GM12878 (cell line): ENCODE data around the gene DCAF4L1. TPM values are rescaled to one million over a fixed set of nuclear protein-coding genes. Genes with fewer than 3 reads are reported as not detected.

Experiments used
- ATAC-seq: fragments of 200-7000 bp; cut with Tn5 transposase; 3 replicates; pipeline ENCODE4 v1.9.1; 2020; ENCODE audit warnings: mild to moderate bottlenecking, moderate library complexity
- BruUV-seq: library from RNA; stranded (reverse); fragments of 400-500 nt; replicated peaks from 2 replicates; lab custom pipeline; 2021; lab: Mats Ljungman, UMichigan
- CTCF ChIA-PET: fragments of 300-600 bp; sonication (Branson Sonifier 250); formaldehyde crosslinking; extraction: SDS; loops from one replicate; lab custom pipeline; 2021; ENCODE audit warnings: inconsistent platforms; lab: Yijun Ruan, JAX
- POLR2A ChIA-PET: fragments of 350-600 bp; formaldehyde crosslinking; extraction: SDS; loops from one replicate; lab custom pipeline; 2021; ENCODE audit warnings: inconsistent platforms; lab: Charles Lee
- RAD21 ChIA-PET: fragments of 300-600 bp; sonication (Branson Sonifier 250); formaldehyde crosslinking; loops from one replicate; lab custom pipeline; 2023; ENCODE audit warnings: antibody characterized with exemption; ENCODE audit not compliant: unreplicated experiment; lab: Charles Lee
- SMC1A ChIA-PET: fragments of 300-600 bp; sonication (Branson Sonifier 250); formaldehyde crosslinking; loops from one replicate; lab custom pipeline; 2023; ENCODE audit not compliant: unreplicated experiment, uncharacterized antibody; lab: Charles Lee
- DNase-seq: peaks from one replicate; pipeline ENCODE4 v3.0.0-alpha.2; 2011; ENCODE audit warnings: low read depth, low spot score
- FAIRE-seq: peaks from 3 replicates; lab custom pipeline; 2011; peaks lifted over from hg19 to GRCh38; lab: Jason Lieb, UNC
- H2AFZ ChIP-seq: 2 replicates; pipeline ENCODE4 v1.6.0; 2011; ENCODE audit warnings: low read depth, low read length, control low read depth; ENCODE audit not compliant: control insufficient read depth
- H3K27ac ChIP-seq: 2 replicates; pipeline ENCODE4 v1.5.1; 2011; ENCODE audit warnings: control low read depth; ENCODE audit not compliant: control insufficient read depth, insufficient read depth
- H3K27me3 ChIP-seq, 2 experiments: replicated peaks in 1 of 2; 2 replicates each; pipeline versions ENCODE4 v1.6.0 to v1.6.1; 2011; ENCODE audit warnings: low read length in 1 of 2; ENCODE audit not compliant: control insufficient read depth in 2 of 2, insufficient read depth in 2 of 2
- H3K36me3 ChIP-seq, 2 experiments: 2 replicates each; pipeline ENCODE4 v1.5.1; 2011; ENCODE audit warnings: low read length in 1 of 2; ENCODE audit not compliant: control insufficient read depth in 2 of 2, insufficient read depth in 2 of 2
- H3K4me1 ChIP-seq: 2 replicates; pipeline ENCODE4 v1.6.1; 2011; ENCODE audit warnings: mild to moderate bottlenecking, low read length, moderate library complexity, mixed read lengths; ENCODE audit not compliant: control insufficient read depth, insufficient read depth
- H3K4me2 ChIP-seq: 2 replicates; pipeline ENCODE4 v1.6.0; 2011; ENCODE audit warnings: control low read depth; ENCODE audit not compliant: control insufficient read depth, insufficient read depth
- H3K4me3 ChIP-seq: fragments of 200-600 bp; sonication (generic); 2 replicates; pipeline ENCODE4 v1.5.1; 2016
- H3K79me2 ChIP-seq: 2 replicates; pipeline ENCODE4 v1.6.0; 2011; ENCODE audit warnings: low read length; ENCODE audit not compliant: control insufficient read depth, insufficient read depth
- H3K9ac ChIP-seq: 2 replicates; pipeline ENCODE4 v1.8.0; 2011; ENCODE audit warnings: low read length, control low read depth, mixed read lengths; ENCODE audit not compliant: control insufficient read depth, insufficient read depth
- H3K9me3 ChIP-seq: replicated peaks from 3 replicates; pipeline ENCODE4 v1.5.1; 2011; ENCODE audit warnings: mild to moderate bottlenecking, low read length; ENCODE audit not compliant: control insufficient read depth, insufficient read depth
- H4K20me1 ChIP-seq: 2 replicates; pipeline ENCODE4 v1.6.0; 2011; ENCODE audit not compliant: control insufficient read depth, insufficient read depth
- BCLAF1 ChIP-seq: fragments of 450-650 bp; IDR thresholded peaks from 2 replicates; pipeline ENCODE4 v1.6.1; 2017; ENCODE audit warnings: antibody characterized with exemption, mild to moderate bottlenecking, moderate library complexity
- CBX5 ChIP-seq: sonication (generic); IDR thresholded peaks from 2 replicates; pipeline ENCODE4 v1.6.1; 2016; ENCODE audit warnings: low read depth, moderate library complexity, mild to moderate bottlenecking, inconsistent platforms
- ESRRA ChIP-seq: IDR thresholded peaks from 2 replicates; pipeline ENCODE4 v1.6.1; 2012; ENCODE audit warnings: mild to moderate bottlenecking, low read length, improper control_type of control experiment
- HDAC2 ChIP-seq: fragments of 200-600 bp; sonication (generic); IDR thresholded peaks from 2 replicates; pipeline ENCODE4 v1.6.1; 2017
- HDAC6 ChIP-seq: fragments of 200-600 bp; sonication (generic); IDR thresholded peaks from one replicate; pipeline ENCODE4 v1.8.0; 2017; ENCODE audit warnings: antibody characterized with exemption; ENCODE audit not compliant: unreplicated experiment
- NFXL1 ChIP-seq: fragments of 450-650 bp; IDR thresholded peaks from 2 replicates; pipeline ENCODE4 v1.6.1; 2017; ENCODE audit warnings: antibody characterized with exemption, mild to moderate bottlenecking, borderline replicate concordance
- PAX5 ChIP-seq: IDR thresholded peaks from 2 replicates; pipeline ENCODE4 v1.6.1; 2011; ENCODE audit warnings: low read depth, low read length, borderline replicate concordance
- SMC3 ChIP-seq: IDR thresholded peaks from 2 replicates; pipeline ENCODE4 v1.6.1; 2011; ENCODE audit warnings: low read length, improper control_type of control experiment, borderline replicate concordance
- STAT3 ChIP-seq: IDR thresholded peaks from 2 replicates; pipeline ENCODE4 v1.6.1; 2011; ENCODE audit warnings: low read depth, low read length, improper control_type of control experiment
- ZNF207 ChIP-seq: fragments of 450-650 bp; IDR thresholded peaks from 2 replicates; pipeline ENCODE4 v1.6.1; 2014; ENCODE audit warnings: antibody characterized with exemption, mild to moderate bottlenecking, borderline replicate concordance
- WGBS: methylation state at CpG from one replicate; pipeline ENCODE4 v1.1.6; 2016; ENCODE audit warnings: low lambda C conversion rate; ENCODE audit not compliant: insufficient replicate concordance, insufficient coverage; ENCODE audit errors: missing lambda C conversion rate; 5-methylcytosine and 5-hydroxymethylcytosine counted together
- in situ Hi-C: fragments of 300-500 bp; cut with MboI; formaldehyde crosslinking; loops from 9 replicates; pipeline ENCODE4 v1.14.3; 2018; ENCODE audit warnings: mixed read lengths
- intact Hi-C: fragments of 100-400 bp; cut with micrococcal nuclease; formaldehyde crosslinking; loops from one replicate; pipeline ENCODE4 v1.14.2; 2022; ENCODE audit not compliant: unreplicated experiment
- polyA plus RNA-seq, 11 experiments: library from polyadenylated mRNA; depleted of rRNA in 4 of 11; unstranded in 6 of 11; stranded (reverse) in 5 of 11; fragments of >200 nt; fragmentation: Nextera tagmentation in 4 of 11; fragmentation: Illumina TruSeq in 1 of 11; extraction: Ambion mirVana in 4 of 11; extraction: Trizol in 1 of 11; gene quantifications; 1 replicate in 1 of 11; 2 replicates in 10 of 11; pipeline versions ENCODE4 v1.2.1 to v1.2.3, GENCODE V29; 2011 to 2016; ENCODE audit warnings: inconsistent platforms in 2 of 11, missing spikeins in 2 of 11, low read depth in 1 of 11
- total RNA-seq, 4 experiments: library from RNA; depleted of rRNA in 3 of 4; stranded (reverse); fragments of >200 nt in 3 of 4; fragmentation: Illumina TruSeq in 1 of 4; extraction: Trizol in 1 of 4; gene quantifications; 2 replicates each; pipeline versions ENCODE4 v1.2.1 to v1.2.3, GENCODE V29; 2013 to 2021

The DCAF4L1 gene
- total and polyA plus RNA-seq, 10 of the 15 experiments (the other 5 are each of a cell fraction or from before 2014, with no cell fraction given): 0.04 to 0.48 (median 0.18) TPM

GRCh38 chr4:41994461-41994985, 13.0 kb downstream of the DCAF4L1 start:
- DNase-seq (no peak), FAIRE-seq (no peak), ATAC-seq (no peak)
- H3K79me2 ChIP-seq: peaks cover 32% of the 10 kb centered on the region
- H3K4me3 ChIP-seq: no peak overlapping the region
- no peaks in the 10 kb centered on the region for H3K36me3 ChIP-seq
- no peaks in the 10 kb centered on the region; the same call in 2 of the 3 replicates for H3K9me3 ChIP-seq
- ChIA-PET RAD21 (no interaction called here), CTCF (interaction anchor here (1.2 kb wide), 1 partner anchor 130 kb away, joined by 3 read pairs; no protein-coding TSS in a partner anchor), SMC1A (interaction anchor here (0.7 kb wide), 1 partner anchor 35 kb away, joined by 3 read pairs; no protein-coding TSS in a partner anchor), POLR2A (no interaction called here)
- no TSS peak for BruUV-seq
- H3K27ac ChIP-seq: no peak overlapping the region
- no peaks in the 10 kb centered on the region for H3K27me3 ChIP-seq
- no peaks in the 10 kb centered on the region; the same call in 1 of the 2 replicates for H3K4me1 ChIP-seq
- no peaks in the 10 kb centered on the region for H4K20me1 ChIP-seq
- H3K9ac ChIP-seq: no peak overlapping the region
- WGBS: 67% methylated on average over 3 of the region's 3 CpGs
- in situ Hi-C loops (no loop called here), intact Hi-C loops (loop anchor here (5.0 kb wide), 2 partner anchors 57 to 288 kb away; partner anchors contain the start of gene TMEM33)
- H2AFZ ChIP-seq: no peak overlapping the region
- no peak for TF ChIP-seq HDAC2
- TF ChIP-seq ESRRA: no peak
- no peak for TF ChIP-seq CBX5
- TF ChIP-seq PAX5: no peak
- TF ChIP-seq STAT3: no peak
- TF ChIP-seq NFXL1: no peak
- no peak for TF ChIP-seq HDAC6
- no peak for TF ChIP-seq SMC3
- no peak overlapping the region for H3K4me2 ChIP-seq

- ChIA-PET CTCF (no interaction called here), RAD21 (no interaction called here), SMC1A (no interaction called here), POLR2A (no interaction called here)
- H3K79me2 ChIP-seq: peaks cover 5% of the 10 kb centered on the region
- no peak overlapping the region for H2AFZ ChIP-seq
- H3K9ac ChIP-seq: no peak overlapping the region
- H4K20me1 ChIP-seq: no peaks in the 10 kb centered on the region
- H3K36me3 ChIP-seq: no peaks in the 10 kb centered on the region; a peak in 1 of 4 replicates
- no peaks in the 10 kb centered on the region; the same call in 2 of the 3 replicates for H3K9me3 ChIP-seq
- H3K27ac ChIP-seq: no peak overlapping the region
- intact Hi-C loops (no loop called here), in situ Hi-C loops (no loop called here)
- no peak for DNase-seq
- no peaks in the 10 kb centered on the region for H3K27me3 ChIP-seq
- 100% methylated on average over 3 of the region's 3 CpGs for WGBS
- no peak for FAIRE-seq
- no peak overlapping the region for H3K4me2 ChIP-seq
- H3K4me1 ChIP-seq: no peaks in the 10 kb centered on the region; the same call in 1 of the 2 replicates
- no TSS peak for BruUV-seq
- no peak for ATAC-seq
- no peak overlapping the region for H3K4me3 ChIP-seq
- TF ChIP-seq ZNF207: no peak
- no peak for TF ChIP-seq BCLAF1
Measured at GRCh38 chr4:41998019-41998418, 16.5 kb downstream of the DCAF4L1 start.
